ENCODE results near the gene RBL2.
"Not testable (repeated sequence)": the region's sequence is repeated elsewhere in the genome, so short reads cannot be mapped to it uniquely, and the experiment has no call there.

The RBL2 gene, protein sequence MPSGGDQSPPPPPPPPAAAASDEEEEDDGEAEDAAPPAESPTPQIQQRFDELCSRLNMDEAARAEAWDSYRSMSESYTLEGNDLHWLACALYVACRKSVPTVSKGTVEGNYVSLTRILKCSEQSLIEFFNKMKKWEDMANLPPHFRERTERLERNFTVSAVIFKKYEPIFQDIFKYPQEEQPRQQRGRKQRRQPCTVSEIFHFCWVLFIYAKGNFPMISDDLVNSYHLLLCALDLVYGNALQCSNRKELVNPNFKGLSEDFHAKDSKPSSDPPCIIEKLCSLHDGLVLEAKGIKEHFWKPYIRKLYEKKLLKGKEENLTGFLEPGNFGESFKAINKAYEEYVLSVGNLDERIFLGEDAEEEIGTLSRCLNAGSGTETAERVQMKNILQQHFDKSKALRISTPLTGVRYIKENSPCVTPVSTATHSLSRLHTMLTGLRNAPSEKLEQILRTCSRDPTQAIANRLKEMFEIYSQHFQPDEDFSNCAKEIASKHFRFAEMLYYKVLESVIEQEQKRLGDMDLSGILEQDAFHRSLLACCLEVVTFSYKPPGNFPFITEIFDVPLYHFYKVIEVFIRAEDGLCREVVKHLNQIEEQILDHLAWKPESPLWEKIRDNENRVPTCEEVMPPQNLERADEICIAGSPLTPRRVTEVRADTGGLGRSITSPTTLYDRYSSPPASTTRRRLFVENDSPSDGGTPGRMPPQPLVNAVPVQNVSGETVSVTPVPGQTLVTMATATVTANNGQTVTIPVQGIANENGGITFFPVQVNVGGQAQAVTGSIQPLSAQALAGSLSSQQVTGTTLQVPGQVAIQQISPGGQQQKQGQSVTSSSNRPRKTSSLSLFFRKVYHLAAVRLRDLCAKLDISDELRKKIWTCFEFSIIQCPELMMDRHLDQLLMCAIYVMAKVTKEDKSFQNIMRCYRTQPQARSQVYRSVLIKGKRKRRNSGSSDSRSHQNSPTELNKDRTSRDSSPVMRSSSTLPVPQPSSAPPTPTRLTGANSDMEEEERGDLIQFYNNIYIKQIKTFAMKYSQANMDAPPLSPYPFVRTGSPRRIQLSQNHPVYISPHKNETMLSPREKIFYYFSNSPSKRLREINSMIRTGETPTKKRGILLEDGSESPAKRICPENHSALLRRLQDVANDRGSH

DNA sequence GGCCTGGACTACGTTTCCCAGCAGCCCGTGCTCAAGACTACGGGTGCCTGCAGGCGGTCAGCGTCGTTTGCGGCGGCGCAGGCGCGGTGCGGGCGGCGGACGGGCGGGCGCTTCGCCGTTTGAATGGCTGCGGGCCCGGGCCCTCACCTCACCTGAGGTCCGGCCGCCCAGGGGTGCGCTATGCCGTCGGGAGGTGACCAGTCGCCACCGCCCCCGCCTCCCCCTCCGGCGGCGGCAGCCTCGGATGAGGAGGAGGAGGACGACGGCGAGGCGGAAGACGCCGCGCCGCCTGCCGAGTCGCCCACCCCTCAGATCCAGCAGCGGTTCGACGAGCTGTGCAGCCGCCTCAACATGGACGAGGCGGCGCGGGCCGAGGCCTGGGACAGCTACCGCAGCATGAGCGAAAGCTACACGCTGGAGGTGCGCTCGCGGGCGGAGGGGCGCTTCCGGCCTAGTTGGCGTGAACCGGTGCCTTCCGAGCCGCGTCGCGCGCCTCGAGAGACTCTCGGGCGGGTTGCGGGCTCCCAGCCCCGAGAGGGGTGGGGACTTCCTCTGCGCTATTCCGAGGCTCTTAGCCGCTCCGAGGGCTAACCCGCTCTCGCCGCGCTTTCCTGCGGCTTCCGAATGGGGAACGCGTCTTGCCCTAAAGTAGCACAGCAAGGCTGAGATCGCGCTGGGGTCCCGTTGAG, at the start of gene RBL2:
Gene RBL2 (plus strand): TSS at position 95 of the 689 bp plus-strand sequence. CDS start 86 bp downstream, at position 181.
- peak; percentile 66 to 75 for DNase-seq (ENCODE audit: low read depth in 2 of 2)

DNA sequence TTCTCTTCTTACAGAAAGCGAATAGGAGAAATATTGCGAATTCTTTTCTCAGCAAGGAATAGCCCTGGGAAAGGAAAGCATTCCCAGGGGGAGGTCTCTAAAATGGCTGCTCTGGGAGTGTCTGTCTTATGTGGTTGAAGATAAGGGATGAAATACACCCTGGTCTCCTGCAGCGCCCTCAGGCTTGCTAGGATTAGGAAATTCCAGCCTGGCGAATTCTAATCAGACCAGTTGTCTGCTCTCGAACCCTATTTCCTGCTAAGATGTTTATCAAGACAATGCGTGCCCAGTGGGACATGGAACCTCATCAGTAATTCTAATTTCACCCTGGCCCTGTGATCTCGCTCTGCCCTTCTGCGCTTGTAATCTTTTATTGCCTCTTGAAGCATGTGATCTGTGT, 49.7 kb upstream of the RBL2 start:
- not testable (repeated sequence) for DNase-seq (ENCODE audit: low read depth in 2 of 2)

DNA sequence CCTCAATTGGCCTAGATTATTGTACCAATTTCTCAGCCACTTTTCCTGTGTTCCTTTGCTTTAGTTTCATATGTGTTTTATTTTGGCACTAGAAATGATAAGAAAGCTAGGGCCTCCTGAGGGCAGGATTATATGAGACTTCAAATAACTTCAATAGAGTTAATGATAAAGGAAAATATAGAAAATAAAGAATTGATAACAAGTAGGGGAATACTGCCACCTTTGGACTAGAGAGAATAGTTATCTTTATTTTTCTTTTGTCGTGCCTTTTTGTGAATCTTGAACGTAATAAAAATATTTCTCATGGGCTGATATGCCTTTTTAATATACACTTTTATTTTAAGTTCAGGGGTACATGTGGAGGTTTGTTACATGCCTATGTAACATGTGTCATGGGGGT, 29.3 kb upstream of the RBL2 start:
- no peak for DNase-seq (ENCODE audit: low read depth in 2 of 2)

DNA sequence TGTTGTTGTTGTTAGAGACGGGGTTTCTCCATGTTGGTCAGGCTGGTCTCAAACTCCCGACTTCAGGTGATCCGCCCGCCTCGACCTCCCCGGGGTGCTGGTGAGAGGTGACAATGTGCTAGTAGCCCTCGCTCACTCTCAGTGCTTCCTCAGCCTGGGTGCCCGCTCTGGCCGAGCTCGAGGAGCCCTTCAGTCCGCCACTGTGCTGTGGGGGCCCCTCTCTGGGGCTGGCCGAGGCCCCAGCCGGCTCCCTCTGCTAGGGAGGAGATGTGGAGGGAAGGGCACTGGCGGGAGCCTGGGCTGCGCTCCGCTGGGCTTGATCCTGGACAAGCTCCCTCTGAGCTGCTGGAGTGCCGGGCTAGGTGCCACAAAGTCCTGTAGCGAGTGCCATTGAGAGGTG, 21.7 kb upstream of the RBL2 start:
- DNase-seq (ENCODE audit: low read depth in 2 of 2): no peak

DNA sequence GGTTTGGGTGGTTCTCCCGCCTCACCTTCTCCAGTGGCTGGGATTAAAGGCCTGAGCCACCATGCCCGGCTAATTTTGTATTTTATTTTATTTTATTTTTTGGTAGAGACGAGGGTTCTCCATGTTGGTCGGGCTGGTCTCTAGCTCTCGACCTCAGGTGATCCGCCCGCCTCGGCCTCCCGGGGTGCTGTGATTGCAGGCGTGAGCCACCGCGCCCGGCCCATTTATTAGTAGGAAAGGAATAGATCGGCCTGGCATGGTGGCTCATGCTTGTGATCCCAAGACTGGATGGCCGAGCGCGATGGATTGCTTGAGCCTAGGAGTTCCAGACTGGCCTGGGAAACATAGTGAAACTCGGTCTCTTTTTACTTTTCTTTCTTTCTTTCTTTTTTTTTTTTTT, 20.4 kb upstream of the RBL2 start:
- no peak for DNase-seq (ENCODE audit: low read depth in 2 of 2)

DNA sequence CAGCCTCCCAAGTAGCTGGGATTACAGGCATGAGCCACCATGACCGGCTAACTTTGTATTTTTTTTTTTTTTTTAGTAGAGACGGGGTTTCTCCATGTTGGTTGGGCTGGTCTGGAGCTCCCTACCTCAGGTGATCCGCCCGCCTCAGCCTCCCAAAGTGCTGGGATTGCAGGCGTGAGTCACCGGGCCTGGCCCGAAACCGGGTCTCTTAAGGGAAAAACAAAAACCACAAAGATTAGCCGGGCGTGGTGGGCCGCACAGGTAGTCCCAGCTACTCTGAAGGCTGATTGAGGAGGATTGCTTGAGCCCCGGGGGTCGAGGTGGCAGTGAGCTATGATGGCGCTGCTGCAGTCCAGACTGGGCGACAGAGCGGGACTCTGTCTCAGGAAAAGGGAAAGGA, 19.9 kb upstream of the RBL2 start:
- no peak for DNase-seq (ENCODE audit: low read depth in 2 of 2)

DNA sequence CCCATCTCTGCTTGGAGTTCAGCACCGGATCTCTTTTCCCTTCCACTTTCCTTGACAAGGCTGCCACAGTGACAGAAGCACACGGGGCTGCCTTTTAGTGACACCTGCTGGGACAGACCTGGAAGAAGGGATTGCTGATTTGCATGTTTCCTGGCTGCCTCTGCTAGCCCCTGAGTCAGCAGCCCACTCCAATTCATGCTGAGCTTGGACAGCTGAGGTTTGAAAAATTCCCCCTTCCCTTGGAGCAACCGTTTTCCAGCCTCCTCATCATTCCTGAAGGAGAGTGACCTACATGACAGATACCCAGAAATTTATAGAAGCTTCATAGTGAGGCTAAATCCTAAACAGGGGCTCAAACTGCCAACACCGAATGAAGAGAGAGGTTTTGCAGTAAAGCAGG, 18.8 kb upstream of the RBL2 start:
- no peak for DNase-seq (ENCODE audit: low read depth in 2 of 2)

DNA sequence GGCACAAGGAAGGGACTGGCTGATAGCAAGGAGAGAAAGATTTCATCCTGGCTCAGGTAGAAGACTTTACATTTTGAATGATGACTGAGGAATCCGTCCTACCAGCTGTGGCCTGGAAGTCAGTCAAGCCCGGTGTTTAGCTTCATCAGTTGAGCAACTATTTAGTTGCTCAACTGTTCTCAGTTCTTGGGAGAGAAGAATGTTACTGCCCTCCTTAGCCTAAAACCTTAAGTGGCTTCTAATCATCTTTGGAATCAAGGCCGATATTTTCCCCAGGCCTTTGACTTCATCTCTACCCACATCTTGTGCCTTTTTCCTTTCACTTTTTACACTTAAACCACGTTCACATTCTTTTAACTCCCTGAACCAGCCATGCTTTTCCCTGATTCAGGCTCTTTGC, 17.3 kb upstream of the RBL2 start:
- DNase-seq (ENCODE audit: low read depth in 2 of 2): no peak

DNA sequence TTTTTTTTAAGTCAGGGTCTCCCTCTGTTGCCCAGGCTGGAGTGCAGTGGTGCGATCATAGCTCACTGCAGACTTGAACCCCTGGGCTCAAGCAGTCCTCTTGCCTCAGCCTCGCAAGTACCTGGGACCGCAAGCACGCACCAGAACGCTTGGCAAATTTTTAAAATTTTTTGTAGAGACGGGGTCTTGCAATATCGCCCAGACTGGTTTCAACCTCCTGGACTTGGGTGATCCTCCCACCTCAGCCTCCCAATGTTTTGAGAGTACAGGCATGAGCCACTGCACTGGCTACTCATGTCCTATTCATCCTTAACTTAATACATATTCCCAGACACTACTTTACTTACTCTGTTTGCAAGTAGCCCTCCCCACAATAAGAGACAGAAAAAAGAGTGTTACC, 16.3 kb upstream of the RBL2 start:
- no peak for DNase-seq (ENCODE audit: low read depth in 2 of 2)

DNA sequence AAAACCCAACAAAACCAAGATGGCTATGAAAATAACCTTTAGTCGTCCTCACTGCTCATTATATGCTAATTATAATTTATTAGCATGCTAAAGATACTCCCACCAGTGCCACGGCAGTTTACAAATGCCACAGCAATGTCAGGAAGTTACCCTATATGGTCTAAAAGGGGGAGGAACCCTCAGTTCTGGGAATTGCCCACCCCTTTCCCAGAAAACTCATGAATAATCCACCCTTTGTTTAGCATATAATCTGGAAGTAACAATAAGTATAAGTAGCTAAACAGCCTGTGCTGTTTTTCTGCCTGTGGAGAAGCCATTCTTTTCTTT, 14.9 kb upstream of the RBL2 start:
- not testable (repeated sequence) for DNase-seq (ENCODE audit: low read depth in 2 of 2)

DNA sequence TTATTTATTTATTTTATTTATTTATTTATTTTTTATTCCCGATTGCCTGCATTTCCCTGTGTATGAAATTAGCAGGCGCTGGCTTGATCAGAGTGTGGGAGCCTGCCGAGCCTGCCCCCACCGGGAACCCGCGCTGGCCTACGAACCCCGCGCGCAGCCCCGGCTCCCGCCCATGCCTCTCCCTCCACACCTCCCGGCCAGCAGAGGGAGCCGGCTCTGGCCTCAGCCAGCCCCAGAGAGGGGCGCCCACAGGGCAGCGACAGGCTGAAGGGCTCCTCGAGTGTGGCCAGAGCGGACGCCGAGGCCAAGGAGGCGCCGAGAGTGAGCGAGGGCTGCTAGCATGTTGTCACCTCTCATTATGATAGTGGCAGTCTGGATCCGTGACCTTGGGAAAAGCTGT, 13.0 kb upstream of the RBL2 start:
- DNase-seq (ENCODE audit: low read depth in 2 of 2): no peak

DNA sequence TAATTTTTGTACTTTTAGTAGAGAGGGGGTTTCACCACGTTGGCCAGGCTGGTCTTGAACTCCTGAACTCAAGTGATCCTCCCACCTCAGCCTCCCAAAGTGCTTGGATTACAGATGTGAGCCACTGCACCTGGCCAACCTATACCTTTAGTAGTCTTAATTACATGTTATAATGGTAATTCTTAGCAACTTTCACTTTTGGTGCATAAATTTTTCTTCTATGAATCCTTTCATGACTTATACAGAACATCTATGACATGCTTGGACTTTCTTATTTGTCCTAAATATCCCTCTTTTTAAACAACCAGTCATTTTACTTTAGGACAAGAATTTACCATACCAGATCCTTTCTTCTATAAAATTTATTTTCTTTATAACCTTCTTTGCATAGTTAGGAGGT, 10.3 kb upstream of the RBL2 start:
- not testable (repeated sequence) for DNase-seq (ENCODE audit: low read depth in 2 of 2)

DNA sequence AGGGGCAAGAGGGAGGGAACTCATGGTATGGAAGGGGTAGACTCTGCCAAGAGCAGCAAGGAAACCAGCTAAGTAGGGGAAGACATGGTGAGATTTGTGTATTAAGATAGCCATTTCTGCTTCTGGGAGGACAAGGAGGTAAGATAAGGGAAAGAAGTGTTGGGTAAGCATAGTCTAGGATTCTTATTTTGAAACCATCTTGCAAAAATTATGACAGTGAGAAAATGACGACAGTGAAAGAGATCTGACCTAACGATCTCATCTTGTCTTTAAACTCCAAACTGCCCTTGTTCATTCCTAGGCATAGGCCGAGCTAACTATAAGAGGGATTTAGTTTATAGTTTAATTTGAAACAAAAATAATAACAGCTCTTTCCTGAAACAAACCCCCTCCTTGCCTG, 5.6 kb upstream of the RBL2 start:
- DNase-seq (ENCODE audit: low read depth in 2 of 2): no peak

DNA sequence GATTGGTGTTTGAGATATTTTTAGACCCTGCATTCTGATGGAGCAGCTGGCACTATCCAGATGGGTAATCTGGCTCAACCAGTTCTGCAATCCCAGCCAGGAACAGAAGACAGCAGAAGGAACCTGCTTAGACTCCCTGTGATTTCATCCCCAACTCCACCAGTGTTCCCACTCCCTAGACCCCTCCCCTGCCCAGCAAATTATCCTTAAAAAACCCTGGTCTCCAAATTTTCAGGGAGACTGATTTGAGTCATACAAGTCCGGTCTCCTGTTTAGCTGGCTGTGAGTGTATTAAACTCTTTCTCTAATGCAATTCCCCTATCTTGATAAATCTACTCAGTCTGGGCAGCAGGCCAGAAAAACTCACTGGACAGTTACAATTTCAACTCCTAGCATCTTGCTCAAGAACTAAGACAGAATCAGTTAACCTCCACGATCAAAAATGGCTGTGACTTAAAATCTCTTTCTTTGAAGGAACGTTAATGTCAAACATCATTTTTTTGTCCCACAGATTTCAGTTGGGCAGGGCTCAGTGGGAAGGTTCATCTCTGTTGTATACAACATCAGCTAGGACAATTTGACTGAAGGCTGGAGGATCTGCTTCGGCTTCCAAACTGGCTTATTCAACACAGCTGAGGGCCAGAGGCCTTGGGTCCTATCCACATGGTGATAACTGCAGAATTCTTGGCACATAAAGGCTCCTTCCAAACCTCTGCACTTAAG, 4.9 kb upstream of the RBL2 start:
- DNase-seq (ENCODE audit: low read depth in 2 of 2): no peak

DNA sequence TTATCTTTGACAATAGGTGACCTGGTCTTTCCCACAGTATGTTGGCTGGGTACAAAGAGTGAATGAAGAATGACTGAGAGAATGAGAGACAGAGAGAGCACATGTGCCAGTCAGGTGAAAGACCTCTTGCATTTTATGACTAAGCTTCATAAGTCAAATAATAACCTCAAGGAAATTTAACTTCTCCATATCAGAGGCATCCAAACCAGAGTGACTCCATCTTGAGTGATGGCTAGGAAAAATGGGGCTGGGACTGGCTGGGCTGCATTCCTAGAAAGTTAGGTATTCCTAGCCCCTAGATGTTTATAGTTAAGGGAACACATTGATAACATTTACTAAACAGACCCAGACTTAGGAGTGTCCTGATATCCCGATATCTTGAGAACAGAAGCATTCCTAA, 3.9 kb upstream of the RBL2 start:
- no peak for DNase-seq (ENCODE audit: low read depth in 2 of 2)

DNA sequence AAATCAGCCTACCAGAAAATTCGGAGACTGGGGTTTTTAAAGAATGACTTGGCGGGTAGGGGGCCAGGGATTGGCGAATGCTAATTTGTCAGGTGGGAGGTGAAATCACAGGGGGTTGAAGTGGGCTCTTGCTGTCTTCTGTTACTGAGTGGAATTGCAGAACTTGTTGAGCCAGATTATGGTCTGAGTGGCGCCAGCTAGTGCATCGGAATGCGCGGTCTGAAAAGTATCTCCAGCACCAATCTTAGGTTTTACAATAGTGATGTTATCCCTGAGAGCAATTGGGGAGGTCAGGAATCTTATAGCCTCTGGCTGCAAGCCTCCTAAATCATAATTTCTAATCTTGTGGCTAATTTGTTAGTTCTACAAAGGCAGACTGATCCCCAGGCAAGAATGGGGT, 762 bp upstream of the RBL2 start:
- no peak for DNase-seq (ENCODE audit: low read depth in 2 of 2)

DNA sequence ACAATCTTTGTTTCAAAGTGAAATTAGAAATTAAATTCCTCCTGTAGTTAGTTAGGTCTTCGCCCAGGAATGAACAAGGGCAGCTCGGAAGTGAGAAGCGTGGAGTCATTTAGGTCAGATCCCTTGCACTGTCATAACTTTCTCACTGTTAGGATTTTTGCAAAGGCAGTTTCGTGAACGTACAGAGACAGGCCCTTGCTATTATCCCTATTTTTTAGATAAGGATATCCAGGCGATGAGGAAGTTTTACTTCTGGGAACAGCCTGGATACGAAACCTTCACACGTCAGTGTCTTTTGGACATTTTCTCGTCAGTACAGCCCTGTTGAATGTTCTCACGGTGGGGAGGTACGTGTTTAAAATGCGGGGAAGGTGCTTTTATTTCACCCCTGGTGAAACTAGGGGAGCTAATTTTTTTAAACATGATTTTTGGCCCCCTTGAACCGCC, 318 bp upstream of the RBL2 start:
- no peak for DNase-seq (ENCODE audit: low read depth in 2 of 2)

DNA sequence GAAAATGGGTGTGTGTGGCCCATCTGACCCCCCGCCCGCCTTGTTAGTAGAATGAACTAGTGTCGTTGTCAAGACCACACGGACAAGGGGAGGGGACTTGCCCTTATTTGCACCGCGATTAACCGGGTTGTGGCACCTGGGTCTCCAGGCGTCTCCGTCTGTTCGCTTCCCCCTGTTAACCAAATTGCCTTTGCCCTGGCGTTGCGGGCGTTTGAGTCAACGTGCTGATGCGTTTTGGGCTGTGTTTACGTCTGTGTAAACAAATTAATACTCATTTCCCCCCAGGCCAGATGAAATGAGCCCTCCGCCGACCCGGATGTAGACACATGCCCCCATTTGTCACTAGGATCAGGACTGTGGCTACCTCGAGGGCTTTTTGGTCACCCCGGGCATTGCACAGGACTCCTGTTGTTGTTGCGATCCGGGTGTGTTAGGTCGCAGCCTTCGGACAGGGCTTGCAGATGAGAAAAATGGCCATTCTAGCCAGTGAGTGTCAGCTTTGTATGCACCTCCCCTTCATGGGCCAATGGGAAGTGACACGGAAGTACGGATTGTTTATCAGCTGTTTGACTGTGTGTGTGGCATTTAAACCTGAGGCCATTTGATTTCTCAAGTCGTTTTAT, 906 bp downstream of the RBL2 start:
- DNase-seq (ENCODE audit: low read depth in 2 of 2): peak; percentile 12 to 30

DNA sequence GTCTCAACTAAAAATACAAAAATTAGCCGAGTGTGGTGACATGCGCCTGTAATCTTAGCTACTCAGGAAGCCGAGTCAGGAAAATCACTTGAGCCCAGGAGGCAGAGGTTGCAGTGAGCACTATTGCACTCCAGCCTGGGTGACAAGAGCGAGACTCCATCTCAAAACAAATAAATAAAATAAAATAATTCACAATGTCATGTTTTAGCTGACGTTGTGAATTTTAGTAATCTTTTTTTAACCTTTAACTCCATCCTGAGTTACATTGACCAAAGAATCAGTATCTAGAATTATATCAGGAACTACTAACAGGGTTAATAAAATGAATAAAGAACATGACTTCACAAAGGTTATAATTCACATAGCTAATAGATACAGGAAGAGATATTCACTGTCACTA, 5.9 kb downstream of the RBL2 start:
- DNase-seq (ENCODE audit: low read depth in 2 of 2): no peak

DNA sequence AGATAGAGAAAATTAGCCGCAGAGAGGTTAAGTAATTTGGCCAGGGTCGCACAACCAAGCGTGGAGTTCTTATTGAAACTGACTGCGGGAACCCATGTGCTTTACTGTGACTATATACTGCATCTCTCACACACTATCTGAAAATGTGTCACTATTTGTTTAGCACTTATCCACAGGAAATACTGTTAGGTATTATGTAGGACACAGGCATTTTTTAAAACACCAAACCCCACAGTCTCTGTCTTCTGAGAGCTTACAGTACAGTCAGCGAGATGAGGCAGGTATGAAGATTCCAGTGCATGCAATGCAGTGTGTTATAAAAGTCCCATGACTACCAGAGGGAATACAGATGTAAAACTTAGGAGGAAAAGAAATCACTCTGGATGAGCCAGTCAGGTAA, 11.3 kb downstream of the RBL2 start:
- no peak for DNase-seq (ENCODE audit: low read depth in 2 of 2)

DNA sequence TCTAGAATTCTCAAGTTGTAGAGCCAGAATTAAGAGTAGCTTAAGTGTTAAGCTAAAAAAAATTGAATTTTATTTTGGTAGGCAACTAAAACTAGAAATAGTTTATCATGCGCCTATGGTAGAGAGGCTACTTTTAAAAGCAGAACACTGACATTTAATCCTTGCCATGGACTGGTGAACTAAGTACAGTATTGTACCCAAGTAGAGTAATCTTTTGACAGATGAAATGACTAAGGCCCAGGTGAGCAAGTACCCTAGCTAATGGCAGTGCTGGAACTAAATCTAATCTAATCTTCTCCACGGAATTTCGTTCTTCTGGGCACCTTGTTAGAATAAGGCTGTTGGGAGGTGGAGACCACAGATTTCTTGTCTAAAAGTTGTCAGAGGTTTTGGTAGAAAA, 11.8 kb downstream of the RBL2 start:
- DNase-seq (ENCODE audit: low read depth in 2 of 2): no peak
